GM23338 (cell line): Measurements from ENCODE around the gene ADGRV1. TPM values are rescaled to one million over a fixed set of nuclear protein-coding genes. Genes with fewer than 3 reads are reported as not detected.

ENCODE experiments used
- ETS1 ChIP-seq: IDR thresholded peaks from 2 replicates; pipeline ENCODE4 v1.6.1; 2016; ENCODE audit warnings: antibody characterized with exemption
- EZH2 ChIP-seq: fragments of 200-600 bp; sonication (generic); IDR thresholded peaks from one replicate; pipeline ENCODE4 v1.8.0; 2017; ENCODE audit warnings: antibody characterized with exemption, mild to moderate bottlenecking, low read depth; ENCODE audit not compliant: unreplicated experiment
- POLR2AphosphoS5 ChIP-seq: IDR thresholded peaks from 2 replicates; pipeline ENCODE4 v1.6.1; 2016; ENCODE audit warnings: antibody characterized with exemption, low read depth
- ZNF114 ChIP-seq: fragments of 250-450 bp; sonication (Bioruptor Pico); IDR thresholded peaks from 2 replicates; pipeline ENCODE4 v1.5.0; 2020; ENCODE audit warnings: mild to moderate bottlenecking, moderate library complexity
- ZNF331 ChIP-seq: fragments of 250-450 bp; sonication (Bioruptor Pico); IDR thresholded peaks from 2 replicates; pipeline ENCODE4 v1.5.0; 2020; ENCODE audit warnings: low read depth, mild to moderate bottlenecking, moderate library complexity
- polyA plus RNA-seq: library from polyadenylated mRNA; unstranded; fragments of >200 nt; fragmentation: Nextera tagmentation; extraction: Ambion mirVana; gene quantifications from 2 replicates; pipeline ENCODE4 v1.2.1, GENCODE V29; 2016
- total RNA-seq: library from RNA; depleted of rRNA; stranded (reverse); fragments of >200 nt; shearing (Covaris generic); gene quantifications from 2 replicates; pipeline ENCODE4 v1.2.3, GENCODE V29; 2014
- TF ChIP-seq, protein P1 (sequence below): fragments of 250-450 bp; sonication (Bioruptor Pico); IDR thresholded peaks from 2 replicates; pipeline ENCODE4 v1.5.0; 2020; ENCODE audit warnings: mild to moderate bottlenecking, moderate library complexity
- TF ChIP-seq, protein P2 (sequence below): IDR thresholded peaks from one replicate; pipeline ENCODE4 v1.6.1; 2018; ENCODE audit warnings: antibody characterized with exemption; ENCODE audit not compliant: unreplicated experiment

Gene ADGRV1
- total and polyA plus RNA-seq, 2 experiments from 2014 or later = 46.1 to 149 TPM

DNA sequence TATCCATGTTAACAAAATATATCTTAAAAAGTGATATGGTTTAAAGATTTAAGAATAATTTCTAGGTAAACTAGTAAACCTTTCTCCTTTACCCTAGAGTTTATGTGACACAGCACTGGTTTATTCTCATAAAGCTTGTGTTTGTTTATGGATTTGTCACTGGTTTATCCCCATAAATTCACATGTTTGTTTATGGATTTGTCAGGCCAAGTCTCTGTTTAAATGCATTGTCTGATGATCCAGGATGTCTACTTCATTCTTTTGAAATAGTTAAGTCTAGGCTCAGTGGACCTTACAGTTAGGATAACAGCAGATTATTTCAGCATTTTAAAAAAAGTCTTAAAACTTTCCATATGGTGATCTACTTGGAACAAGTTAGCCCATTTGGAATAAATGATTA, 490.5 kb downstream of the ADGRV1 start (continued):
- TF ChIP-seq, protein P1, sequence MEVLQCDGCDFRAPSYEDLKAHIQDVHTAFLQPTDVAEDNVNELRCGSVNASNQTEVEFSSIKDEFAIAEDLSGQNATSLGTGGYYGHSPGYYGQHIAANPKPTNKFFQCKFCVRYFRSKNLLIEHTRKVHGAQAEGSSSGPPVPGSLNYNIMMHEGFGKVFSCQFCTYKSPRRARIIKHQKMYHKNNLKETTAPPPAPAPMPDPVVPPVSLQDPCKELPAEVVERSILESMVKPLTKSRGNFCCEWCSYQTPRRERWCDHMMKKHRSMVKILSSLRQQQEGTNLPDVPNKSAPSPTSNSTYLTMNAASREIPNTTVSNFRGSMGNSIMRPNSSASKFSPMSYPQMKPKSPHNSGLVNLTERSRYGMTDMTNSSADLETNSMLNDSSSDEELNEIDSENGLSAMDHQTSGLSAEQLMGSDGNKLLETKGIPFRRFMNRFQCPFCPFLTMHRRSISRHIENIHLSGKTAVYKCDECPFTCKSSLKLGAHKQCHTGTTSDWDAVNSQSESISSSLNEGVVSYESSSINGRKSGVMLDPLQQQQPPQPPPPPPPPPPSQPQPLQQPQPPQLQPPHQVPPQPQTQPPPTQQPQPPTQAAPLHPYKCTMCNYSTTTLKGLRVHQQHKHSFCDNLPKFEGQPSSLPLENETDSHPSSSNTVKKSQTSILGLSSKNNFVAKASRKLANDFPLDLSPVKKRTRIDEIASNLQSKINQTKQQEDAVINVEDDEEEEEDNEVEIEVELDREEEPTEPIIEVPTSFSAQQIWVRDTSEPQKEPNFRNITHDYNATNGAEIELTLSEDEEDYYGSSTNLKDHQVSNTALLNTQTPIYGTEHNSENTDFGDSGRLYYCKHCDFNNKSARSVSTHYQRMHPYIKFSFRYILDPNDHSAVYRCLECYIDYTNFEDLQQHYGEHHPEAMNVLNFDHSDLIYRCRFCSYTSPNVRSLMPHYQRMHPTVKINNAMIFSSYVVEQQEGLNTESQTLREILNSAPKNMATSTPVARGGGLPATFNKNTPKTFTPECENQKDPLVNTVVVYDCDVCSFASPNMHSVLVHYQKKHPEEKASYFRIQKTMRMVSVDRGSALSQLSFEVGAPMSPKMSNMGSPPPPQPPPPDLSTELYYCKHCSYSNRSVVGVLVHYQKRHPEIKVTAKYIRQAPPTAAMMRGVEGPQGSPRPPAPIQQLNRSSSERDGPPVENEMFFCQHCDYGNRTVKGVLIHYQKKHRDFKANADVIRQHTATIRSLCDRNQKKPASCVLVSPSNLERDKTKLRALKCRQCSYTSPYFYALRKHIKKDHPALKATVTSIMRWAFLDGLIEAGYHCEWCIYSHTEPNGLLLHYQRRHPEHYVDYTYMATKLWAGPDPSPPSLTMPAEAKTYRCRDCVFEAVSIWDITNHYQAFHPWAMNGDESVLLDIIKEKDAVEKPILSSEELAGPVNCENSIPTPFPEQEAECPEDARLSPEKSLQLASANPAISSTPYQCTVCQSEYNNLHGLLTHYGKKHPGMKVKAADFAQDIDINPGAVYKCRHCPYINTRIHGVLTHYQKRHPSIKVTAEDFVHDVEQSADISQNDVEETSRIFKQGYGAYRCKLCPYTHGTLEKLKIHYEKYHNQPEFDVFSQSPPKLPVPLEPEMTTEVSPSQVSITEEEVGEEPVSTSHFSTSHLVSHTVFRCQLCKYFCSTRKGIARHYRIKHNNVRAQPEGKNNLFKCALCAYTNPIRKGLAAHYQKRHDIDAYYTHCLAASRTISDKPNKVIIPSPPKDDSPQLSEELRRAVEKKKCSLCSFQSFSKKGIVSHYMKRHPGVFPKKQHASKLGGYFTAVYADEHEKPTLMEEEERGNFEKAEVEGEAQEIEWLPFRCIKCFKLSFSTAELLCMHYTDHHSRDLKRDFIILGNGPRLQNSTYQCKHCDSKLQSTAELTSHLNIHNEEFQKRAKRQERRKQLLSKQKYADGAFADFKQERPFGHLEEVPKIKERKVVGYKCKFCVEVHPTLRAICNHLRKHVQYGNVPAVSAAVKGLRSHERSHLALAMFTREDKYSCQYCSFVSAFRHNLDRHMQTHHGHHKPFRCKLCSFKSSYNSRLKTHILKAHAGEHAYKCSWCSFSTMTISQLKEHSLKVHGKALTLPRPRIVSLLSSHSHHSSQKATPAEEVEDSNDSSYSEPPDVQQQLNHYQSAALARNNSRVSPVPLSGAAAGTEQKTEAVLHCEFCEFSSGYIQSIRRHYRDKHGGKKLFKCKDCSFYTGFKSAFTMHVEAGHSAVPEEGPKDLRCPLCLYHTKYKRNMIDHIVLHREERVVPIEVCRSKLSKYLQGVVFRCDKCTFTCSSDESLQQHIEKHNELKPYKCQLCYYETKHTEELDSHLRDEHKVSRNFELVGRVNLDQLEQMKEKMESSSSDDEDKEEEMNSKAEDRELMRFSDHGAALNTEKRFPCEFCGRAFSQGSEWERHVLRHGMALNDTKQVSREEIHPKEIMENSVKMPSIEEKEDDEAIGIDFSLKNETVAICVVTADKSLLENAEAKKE (CRISPR knock-in tag) = no peak
- no peak for TF ChIP-seq ETS1
- no peak for TF ChIP-seq EZH2
- TF ChIP-seq ZNF331 (CRISPR knock-in tag) = no peak
- no peak for TF ChIP-seq ZNF114 (CRISPR knock-in tag)
- TF ChIP-seq, protein P2, sequence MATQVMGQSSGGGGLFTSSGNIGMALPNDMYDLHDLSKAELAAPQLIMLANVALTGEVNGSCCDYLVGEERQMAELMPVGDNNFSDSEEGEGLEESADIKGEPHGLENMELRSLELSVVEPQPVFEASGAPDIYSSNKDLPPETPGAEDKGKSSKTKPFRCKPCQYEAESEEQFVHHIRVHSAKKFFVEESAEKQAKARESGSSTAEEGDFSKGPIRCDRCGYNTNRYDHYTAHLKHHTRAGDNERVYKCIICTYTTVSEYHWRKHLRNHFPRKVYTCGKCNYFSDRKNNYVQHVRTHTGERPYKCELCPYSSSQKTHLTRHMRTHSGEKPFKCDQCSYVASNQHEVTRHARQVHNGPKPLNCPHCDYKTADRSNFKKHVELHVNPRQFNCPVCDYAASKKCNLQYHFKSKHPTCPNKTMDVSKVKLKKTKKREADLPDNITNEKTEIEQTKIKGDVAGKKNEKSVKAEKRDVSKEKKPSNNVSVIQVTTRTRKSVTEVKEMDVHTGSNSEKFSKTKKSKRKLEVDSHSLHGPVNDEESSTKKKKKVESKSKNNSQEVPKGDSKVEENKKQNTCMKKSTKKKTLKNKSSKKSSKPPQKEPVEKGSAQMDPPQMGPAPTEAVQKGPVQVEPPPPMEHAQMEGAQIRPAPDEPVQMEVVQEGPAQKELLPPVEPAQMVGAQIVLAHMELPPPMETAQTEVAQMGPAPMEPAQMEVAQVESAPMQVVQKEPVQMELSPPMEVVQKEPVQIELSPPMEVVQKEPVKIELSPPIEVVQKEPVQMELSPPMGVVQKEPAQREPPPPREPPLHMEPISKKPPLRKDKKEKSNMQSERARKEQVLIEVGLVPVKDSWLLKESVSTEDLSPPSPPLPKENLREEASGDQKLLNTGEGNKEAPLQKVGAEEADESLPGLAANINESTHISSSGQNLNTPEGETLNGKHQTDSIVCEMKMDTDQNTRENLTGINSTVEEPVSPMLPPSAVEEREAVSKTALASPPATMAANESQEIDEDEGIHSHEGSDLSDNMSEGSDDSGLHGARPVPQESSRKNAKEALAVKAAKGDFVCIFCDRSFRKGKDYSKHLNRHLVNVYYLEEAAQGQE = no peak
- no peak for TF ChIP-seq POLR2AphosphoS5
